ENCODE measurements around the gene ECSIT.
"Not testable (repeated sequence)": the region's sequence is repeated elsewhere in the genome, so short reads cannot be mapped to it uniquely, and the experiment has no call there.

The ECSIT gene, protein sequence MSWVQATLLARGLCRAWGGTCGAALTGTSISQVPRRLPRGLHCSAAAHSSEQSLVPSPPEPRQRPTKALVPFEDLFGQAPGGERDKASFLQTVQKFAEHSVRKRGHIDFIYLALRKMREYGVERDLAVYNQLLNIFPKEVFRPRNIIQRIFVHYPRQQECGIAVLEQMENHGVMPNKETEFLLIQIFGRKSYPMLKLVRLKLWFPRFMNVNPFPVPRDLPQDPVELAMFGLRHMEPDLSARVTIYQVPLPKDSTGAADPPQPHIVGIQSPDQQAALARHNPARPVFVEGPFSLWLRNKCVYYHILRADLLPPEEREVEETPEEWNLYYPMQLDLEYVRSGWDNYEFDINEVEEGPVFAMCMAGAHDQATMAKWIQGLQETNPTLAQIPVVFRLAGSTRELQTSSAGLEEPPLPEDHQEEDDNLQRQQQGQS

DNA sequence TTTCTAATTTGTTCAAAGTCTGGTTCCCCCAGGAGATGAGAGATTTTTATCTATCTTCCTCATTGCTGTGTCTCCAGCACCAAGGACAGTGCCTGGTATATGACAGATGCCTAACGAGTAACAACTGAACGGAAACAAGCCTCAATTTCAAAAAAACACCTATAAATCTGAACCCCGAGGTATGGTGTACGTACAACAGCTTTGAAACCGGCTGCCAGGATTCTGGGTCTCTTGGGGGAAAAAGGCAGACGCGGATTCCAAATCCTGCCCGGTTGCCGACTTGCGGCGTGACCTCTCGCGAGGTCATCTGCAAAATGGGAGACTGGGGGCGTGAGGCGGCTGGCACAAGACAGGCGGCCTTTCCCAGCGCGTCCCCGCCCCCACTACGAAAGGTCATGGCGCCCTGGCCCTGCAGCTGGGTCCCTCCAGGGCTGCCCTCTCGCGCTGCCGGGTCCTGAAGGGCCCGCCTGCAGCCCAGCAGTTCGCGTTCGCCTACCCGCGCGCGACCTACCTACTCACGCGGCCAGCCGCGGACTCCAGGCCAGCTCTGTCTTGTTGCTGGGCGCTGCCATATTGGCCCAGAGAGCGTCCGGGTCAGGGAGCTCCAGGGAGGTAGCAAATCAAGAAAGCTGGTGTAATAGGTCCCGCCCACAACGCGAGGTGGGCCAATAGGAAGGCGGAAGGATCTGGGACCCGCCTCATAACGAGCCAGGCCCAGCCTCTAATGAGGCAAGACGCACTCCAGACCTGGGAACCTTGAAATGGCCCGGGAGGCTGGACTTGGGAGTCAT, at the start of gene ECSIT:
TSS of gene ECSIT (minus strand) at position 584 of the 791 bp plus-strand sequence. CDS start 9,964 bp downstream, outside the sequence.
- Mint-ChIP-seq H3K27me3 (no peaks in the 10 kb centered on the region), H3K4me1 (peaks cover 22% of the 10 kb centered on the region), H3K9me3 (no peaks in the 10 kb centered on the region), H3K36me3 (ENCODE audit: insufficient read depth) (peaks cover 13% of the 10 kb centered on the region), H3K27ac (ENCODE audit: low read depth) (peak within 1 kb of the TSS; percentile 91), H3K4me3 (peak within 1 kb of the TSS; percentile 95)
- ATAC-seq (replicated peaks; ENCODE audit: extremely low read depth, poor library complexity, severe bottlenecking) (peak; percentile 99), DNase-seq (ENCODE audit: low spot score in 2 of 2) (peak; percentile 83 to 88)

DNA sequence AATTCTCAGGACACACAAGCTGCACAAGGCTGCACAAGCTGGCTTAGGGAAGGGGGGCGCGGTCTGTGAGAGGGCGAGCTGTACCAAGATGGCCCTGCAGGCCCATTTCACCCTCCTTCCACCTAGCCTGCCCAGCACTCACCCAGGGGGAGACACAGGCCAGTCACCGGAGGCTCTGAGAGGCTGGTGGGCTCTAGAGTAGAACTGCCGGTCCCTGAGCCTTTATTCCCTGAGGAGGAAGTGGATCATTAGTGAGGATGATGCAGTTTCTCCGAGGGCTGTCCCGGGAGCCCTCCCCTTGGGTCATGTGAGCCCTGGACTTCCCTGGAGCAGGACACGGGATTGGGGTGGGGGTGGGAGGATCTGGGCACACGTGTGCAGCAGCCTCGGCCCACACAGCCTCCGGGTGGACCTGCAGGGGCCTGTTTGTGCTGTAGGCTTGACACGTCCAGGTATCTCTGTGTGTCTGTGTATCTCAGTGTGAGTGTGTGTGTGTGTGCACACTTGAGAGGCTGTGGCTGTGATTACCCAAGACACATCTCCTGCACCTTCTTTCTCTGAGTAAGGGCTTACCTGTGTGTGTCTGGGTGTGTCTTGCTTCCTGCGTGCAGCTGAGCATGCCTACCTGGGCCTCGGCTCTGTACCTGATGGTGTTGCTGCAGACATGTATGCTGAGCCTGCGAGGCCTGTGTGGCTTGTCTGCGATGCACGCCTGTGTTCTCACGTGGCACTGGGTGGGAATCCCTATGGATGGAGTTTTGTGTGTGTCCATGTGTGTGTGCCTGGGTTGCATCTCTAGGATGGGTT, 48.7 kb upstream of the ECSIT start, which contains the start of gene ACP5:
TSS of gene ACP5 (minus strand) at position 195 of the 807 bp plus-strand sequence. CDS start 328 bp downstream, outside the sequence.
- H3K27me3 Mint-ChIP-seq = no peaks in the 10 kb centered on the region
- H3K27ac Mint-ChIP-seq (ENCODE audit: low read depth) = no peak within 1 kb of the TSS
- H3K4me1 Mint-ChIP-seq = peaks cover 13% of the 10 kb centered on the region
- no peaks in the 10 kb centered on the region for H3K9me3 Mint-ChIP-seq
- H3K4me3 Mint-ChIP-seq = peak within 1 kb of the TSS; percentile 80
- peaks cover 4% of the 10 kb centered on the region for H3K36me3 Mint-ChIP-seq (ENCODE audit: insufficient read depth)
- ATAC-seq (replicated peaks; ENCODE audit: extremely low read depth, poor library complexity, severe bottlenecking) = no peak
- DNase-seq (ENCODE audit: low spot score in 2 of 2) = no peak

DNA sequence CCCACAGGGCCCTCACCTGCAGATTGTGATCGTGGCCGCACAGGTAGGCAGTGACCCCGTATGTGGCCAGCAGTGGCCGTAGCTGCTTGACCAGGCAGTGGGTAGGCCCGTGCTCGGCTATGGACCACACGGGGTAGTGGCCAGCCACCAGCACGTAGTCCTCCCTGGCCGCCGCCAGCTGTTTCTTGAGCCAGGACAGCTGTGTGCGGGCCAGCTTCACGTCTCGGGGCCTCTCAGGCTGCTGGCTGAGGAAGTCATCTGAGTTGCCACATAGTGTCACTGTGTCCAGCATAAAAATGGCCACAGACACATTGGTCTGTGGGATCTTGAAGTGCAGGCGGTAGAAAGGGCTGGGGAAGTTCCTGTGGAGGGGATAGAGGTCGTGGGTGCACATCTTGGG, 47.3 kb upstream of the ECSIT start:
- H3K4me3 Mint-ChIP-seq = no peak overlapping the region
- H3K27me3 Mint-ChIP-seq = no peaks in the 10 kb centered on the region
- peaks cover 6% of the 10 kb centered on the region for H3K36me3 Mint-ChIP-seq (ENCODE audit: insufficient read depth)
- H3K27ac Mint-ChIP-seq (ENCODE audit: low read depth) = peak overlapping the region; percentile 51
- H3K9me3 Mint-ChIP-seq = no peaks in the 10 kb centered on the region
- no peak for DNase-seq (ENCODE audit: low spot score in 2 of 2)
- peaks cover 5% of the 10 kb centered on the region for H3K4me1 Mint-ChIP-seq
- no peak for ATAC-seq (replicated peaks; ENCODE audit: extremely low read depth, poor library complexity, severe bottlenecking)

DNA sequence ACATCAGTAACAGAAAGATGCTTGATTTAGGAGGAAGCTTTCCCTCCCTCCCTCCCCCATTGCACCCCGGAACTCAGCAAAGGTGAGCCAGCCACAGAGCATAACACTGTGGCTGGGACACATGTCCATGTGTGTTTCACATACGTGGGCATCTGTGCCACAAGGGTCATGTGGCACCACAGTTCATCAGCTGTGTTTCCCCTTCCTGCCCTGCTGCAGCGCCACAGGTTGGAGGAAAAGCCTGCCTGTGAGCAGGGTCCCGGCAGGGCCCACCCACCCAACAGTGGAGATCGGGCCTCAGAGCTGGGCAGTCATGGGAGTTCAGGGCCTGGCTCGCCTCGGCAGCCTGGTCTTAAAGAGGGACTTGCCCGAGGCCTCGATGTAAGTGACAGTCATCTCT, 45.8 kb upstream of the ECSIT start:
- Mint-ChIP-seq H3K9me3 (no peaks in the 10 kb centered on the region), H3K36me3 (ENCODE audit: insufficient read depth) (peaks cover 4% of the 10 kb centered on the region), H3K27me3 (no peaks in the 10 kb centered on the region), H3K4me3 (no peak overlapping the region), H3K4me1 (no peaks in the 10 kb centered on the region), H3K27ac (ENCODE audit: low read depth) (no peak overlapping the region)
- no peak for ATAC-seq (replicated peaks; ENCODE audit: extremely low read depth, poor library complexity, severe bottlenecking)
- no peak for DNase-seq (ENCODE audit: low spot score in 2 of 2)

DNA sequence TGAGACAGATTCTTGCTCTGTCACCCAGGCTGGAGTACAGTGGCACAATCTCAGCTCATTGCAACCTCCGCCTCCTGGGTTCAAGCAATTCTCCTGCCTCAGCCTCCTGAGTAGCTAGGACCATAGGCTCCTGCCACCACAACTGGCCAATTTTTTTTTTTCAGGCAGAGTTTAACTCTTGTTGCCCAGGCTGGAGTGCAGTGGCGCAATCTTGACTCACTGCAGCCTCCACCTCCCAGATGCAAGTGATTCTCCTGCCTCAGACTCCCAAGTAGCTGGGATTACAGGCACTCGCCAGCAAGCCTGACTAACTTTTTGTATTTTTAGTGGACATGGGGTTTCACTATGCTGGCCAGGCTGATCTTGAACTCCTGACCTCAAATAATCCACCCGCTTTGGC, 44.8 kb upstream of the ECSIT start:
- not testable (repeated sequence) for H3K4me1 Mint-ChIP-seq; ATAC-seq (replicated peaks; ENCODE audit: extremely low read depth, poor library complexity, severe bottlenecking)

DNA sequence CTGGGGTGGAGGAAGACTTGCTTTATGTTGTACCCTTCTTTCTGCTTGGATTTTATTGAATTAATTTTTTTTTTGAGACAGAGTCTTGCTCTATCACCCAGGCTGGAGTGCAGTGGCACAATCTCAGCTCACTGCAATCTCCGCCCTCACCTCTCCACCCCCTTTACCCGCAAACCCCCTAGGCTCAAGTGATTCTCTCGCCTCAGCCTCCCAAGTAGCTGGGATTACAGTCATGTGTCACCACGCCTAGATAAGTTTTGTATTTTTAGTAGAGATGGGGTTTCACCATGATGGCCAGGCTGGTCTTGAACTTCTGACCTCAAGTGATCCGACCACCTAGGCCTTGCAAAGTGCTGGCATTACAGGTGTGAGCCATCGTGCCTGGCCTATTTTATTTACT, 44.4 kb upstream of the ECSIT start:
- not testable (repeated sequence) for H3K4me1 Mint-ChIP-seq; H3K27me3 Mint-ChIP-seq; H3K27ac Mint-ChIP-seq (ENCODE audit: low read depth)

More for the DNA sequence above, 44.8 kb upstream of the ECSIT start:
- H3K4me3 Mint-ChIP-seq; DNase-seq (ENCODE audit: low spot score in 2 of 2); H3K36me3 Mint-ChIP-seq (ENCODE audit: insufficient read depth); H3K9me3 Mint-ChIP-seq; H3K27me3 Mint-ChIP-seq; H3K27ac Mint-ChIP-seq (ENCODE audit: low read depth): not testable (repeated sequence)

DNA sequence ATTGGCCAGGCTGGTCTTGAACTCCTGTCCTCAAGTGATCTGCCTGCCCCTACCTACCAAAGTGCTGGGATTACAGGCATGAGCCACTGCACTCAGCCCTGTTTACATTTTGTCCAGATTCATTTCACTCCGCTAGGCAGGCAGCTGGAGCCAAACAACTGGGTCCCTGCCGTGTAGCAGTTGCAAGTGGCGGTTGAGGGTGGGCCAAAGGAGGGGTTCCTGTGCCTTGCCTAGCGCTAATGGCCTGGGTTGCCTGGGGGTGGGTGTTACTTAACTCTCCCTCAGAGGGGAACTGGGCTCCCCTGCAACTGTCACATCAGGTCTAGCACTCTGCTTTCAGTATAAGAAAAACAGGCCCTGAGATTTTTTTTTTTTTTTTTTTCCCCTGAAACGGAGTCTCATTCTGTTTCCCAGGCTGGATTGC, 41.1 kb upstream of the ECSIT start:
- DNase-seq (ENCODE audit: low spot score in 2 of 2) (no peak), ATAC-seq (replicated peaks; ENCODE audit: extremely low read depth, poor library complexity, severe bottlenecking) (no peak)
- Mint-ChIP-seq H3K9me3 (no peaks in the 10 kb centered on the region), H3K4me1 (no peaks in the 10 kb centered on the region), H3K27ac (ENCODE audit: low read depth) (no peak overlapping the region), H3K4me3 (no peak overlapping the region), H3K27me3 (no peaks in the 10 kb centered on the region), H3K36me3 (ENCODE audit: insufficient read depth) (peaks cover 6% of the 10 kb centered on the region)

More for the DNA sequence above, 44.4 kb upstream of the ECSIT start:
- ATAC-seq (replicated peaks; ENCODE audit: extremely low read depth, poor library complexity, severe bottlenecking); DNase-seq (ENCODE audit: low spot score in 2 of 2); H3K9me3 Mint-ChIP-seq; H3K4me3 Mint-ChIP-seq; H3K36me3 Mint-ChIP-seq (ENCODE audit: insufficient read depth): not testable (repeated sequence)

DNA sequence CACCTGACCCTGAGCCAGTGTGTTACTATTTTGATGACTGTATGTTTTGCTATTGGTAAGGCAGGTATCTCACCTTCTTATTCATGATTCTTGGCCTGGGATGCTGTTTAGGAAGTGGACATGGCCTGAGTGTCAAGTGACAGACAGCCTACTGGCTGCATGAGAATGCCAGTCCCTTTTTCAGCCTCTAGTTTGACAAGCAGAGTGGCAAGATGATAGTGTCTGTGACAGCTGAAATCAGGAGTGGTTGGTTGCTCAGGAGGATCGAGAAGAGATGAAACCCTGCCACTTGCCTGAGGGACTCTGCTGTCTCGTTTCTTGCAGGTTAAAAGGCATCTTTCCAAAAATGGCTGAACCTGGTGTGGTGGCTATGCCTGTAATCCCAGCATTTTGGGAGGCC, 37.2 kb upstream of the ECSIT start:
- Mint-ChIP-seq H3K27ac (ENCODE audit: low read depth) (no peak overlapping the region), H3K36me3 (ENCODE audit: insufficient read depth) (peaks cover 4% of the 10 kb centered on the region), H3K4me3 (no peak overlapping the region), H3K9me3 (no peaks in the 10 kb centered on the region), H3K27me3 (no peaks in the 10 kb centered on the region), H3K4me1 (no peaks in the 10 kb centered on the region)
- ATAC-seq (replicated peaks; ENCODE audit: extremely low read depth, poor library complexity, severe bottlenecking) (no peak), DNase-seq (ENCODE audit: low spot score in 2 of 2) (no peak)

DNA sequence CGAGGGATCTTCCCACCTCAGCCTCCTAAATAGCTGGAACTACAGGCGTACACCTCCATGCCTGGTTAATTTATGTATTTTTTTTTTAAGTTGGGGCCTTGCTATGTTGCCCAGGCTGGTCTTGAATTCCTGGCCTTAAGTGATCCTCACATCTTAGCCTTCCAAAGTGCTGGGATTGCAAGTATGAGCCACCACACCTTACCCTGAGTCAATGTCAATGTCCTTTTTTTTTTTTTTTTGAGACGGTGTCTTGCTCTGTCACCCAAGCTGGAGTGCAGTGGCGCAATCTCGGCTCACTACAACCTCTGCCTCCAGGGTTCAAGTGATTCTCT, 36.7 kb upstream of the ECSIT start:
- H3K27ac Mint-ChIP-seq (ENCODE audit: low read depth); H3K36me3 Mint-ChIP-seq (ENCODE audit: insufficient read depth); ATAC-seq (replicated peaks; ENCODE audit: extremely low read depth, poor library complexity, severe bottlenecking); H3K4me1 Mint-ChIP-seq; H3K9me3 Mint-ChIP-seq; H3K4me3 Mint-ChIP-seq; DNase-seq (ENCODE audit: low spot score in 2 of 2); H3K27me3 Mint-ChIP-seq: not testable (repeated sequence)

DNA sequence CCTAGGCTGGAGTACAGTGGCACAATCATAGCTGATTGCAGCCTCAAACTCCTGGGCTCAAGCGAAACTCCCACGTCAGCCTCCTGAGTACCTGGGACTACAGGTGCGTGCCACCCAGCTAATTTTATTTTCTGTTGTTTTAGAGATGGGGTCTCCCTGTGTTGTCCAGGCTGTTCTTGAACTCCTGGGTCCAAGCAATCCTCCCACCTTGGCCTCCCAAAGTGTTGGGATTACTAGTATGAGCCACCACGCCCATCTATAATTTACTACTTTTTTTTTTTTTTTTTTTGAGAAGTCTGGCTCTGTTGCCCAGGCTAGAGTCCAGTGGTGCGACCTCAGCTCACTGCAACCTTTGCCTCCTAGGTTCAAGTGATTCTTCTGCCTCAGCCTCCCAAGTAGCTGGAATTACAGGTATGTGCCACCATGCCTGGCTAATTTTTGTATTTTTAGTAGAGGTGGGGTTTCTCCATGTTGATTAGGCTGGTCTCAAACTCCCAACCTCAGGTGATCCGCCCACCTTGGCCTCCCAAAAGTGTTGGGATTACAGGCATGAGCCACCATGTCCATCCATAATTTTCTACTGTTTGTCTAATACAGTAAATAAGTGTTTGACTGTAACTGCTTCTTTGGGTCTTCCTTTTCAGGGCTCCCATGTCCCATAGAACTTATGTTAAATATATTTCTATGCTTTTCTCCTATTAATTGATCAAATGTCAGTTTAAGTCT, 35.3 kb upstream of the ECSIT start:
- not testable (repeated sequence) for ATAC-seq (replicated peaks; ENCODE audit: extremely low read depth, poor library complexity, severe bottlenecking); H3K4me3 Mint-ChIP-seq

DNA sequence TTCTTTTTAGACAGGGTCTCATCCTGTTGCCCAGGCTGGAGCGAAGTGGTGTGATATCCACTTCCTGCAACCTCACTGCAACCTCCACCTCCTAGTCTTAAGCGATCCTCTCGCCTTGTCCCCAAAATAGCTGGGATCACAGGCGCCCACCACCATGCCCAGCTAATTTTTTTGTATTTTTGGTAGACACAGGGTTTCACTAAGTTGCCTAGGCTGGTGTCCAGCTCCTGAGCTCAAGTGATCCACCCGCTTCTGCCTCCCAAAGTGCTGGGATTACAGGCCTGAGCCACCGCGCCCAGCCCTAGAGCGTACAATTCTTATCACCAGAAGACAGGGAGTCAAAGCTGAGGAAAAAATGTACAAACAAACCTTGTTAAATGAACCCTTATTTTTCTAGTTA, 34.6 kb upstream of the ECSIT start:
- ATAC-seq (replicated peaks; ENCODE audit: extremely low read depth, poor library complexity, severe bottlenecking) (no peak), DNase-seq (ENCODE audit: low spot score in 2 of 2) (no peak)
- H3K9me3 Mint-ChIP-seq = no peaks in the 10 kb centered on the region
- H3K36me3 Mint-ChIP-seq (ENCODE audit: insufficient read depth) = peaks cover 14% of the 10 kb centered on the region
- H3K4me3 Mint-ChIP-seq = no peak overlapping the region
- peaks cover 16% of the 10 kb centered on the region for H3K4me1 Mint-ChIP-seq
- H3K27ac Mint-ChIP-seq (ENCODE audit: low read depth) = no peak overlapping the region
- no peaks in the 10 kb centered on the region for H3K27me3 Mint-ChIP-seq

More for the DNA sequence above, 35.3 kb upstream of the ECSIT start:
- not testable (repeated sequence) for H3K36me3 Mint-ChIP-seq (ENCODE audit: insufficient read depth); H3K9me3 Mint-ChIP-seq; DNase-seq (ENCODE audit: low spot score in 2 of 2); H3K27ac Mint-ChIP-seq (ENCODE audit: low read depth); H3K27me3 Mint-ChIP-seq
- peaks cover 10% of the 10 kb centered on the region for H3K4me1 Mint-ChIP-seq

Measured in central memory CD8-positive, alpha-beta T cell (primary cell).